Gastrocnemius medialis (tissue), 4 donors: Measurements from ENCODE around the gene AK5.

Experiments
- POLR2A ChIP-seq, 2 donors: fragments of 450-650 bp; IDR thresholded peaks; one replicate each; pipeline ENCODE4 v1.6.1; 2017; ENCODE audit warnings: antibody characterized with exemption in 2 of 2, mild to moderate bottlenecking in 2 of 2, moderate library complexity in 2 of 2
- TF ChIP-seq, protein P1 (sequence below), 5 experiments: fragments of 450-650 bp in 3 of 5; fragments of 200-600 bp in 2 of 5; sonication (generic) in 2 of 5; IDR thresholded peaks in 4 of 5; conservative IDR thresholded peaks in 1 of 5; 1 replicate in 4 of 5; 2 replicates in 1 of 5; pipeline ENCODE4 v1.5.1; 2016 to 2019; ENCODE audit warnings: antibody characterized with exemption in 5 of 5, mild to moderate bottlenecking in 3 of 5, moderate library complexity in 3 of 5

DNA sequence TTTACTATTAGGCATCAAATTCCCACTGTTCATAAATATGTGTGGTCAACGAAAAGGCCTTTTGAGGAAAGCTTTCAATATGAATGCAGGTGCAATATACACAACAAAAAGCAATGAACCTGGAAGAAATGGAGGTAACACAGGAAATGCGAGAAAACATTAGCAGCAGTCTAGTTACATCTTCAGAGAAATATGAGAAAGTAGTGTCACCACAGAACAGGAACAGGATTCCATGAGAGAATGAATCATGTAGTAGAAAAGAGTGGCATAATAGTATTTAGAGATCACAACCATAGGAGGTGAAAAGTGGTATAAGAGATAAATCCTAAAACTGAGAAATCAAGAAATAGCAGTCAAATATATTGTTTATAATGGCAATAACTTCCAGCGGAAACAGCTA lies 103.7 kb downstream of the AK5 start:
- TF ChIP-seq, protein P1, sequence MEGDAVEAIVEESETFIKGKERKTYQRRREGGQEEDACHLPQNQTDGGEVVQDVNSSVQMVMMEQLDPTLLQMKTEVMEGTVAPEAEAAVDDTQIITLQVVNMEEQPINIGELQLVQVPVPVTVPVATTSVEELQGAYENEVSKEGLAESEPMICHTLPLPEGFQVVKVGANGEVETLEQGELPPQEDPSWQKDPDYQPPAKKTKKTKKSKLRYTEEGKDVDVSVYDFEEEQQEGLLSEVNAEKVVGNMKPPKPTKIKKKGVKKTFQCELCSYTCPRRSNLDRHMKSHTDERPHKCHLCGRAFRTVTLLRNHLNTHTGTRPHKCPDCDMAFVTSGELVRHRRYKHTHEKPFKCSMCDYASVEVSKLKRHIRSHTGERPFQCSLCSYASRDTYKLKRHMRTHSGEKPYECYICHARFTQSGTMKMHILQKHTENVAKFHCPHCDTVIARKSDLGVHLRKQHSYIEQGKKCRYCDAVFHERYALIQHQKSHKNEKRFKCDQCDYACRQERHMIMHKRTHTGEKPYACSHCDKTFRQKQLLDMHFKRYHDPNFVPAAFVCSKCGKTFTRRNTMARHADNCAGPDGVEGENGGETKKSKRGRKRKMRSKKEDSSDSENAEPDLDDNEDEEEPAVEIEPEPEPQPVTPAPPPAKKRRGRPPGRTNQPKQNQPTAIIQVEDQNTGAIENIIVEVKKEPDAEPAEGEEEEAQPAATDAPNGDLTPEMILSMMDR (IDR thresholded peaks at IDR 0.05 in 4 of 5, conservative IDR thresholded peaks at IDR 0.05 in 1 of 5), result no peak
- TF ChIP-seq POLR2A (IDR thresholded peaks at IDR 0.05), result no peak
